NB4 (cell line): ENCODE results near the gene NCAM2.

Experiments used
- CTCF ChIP-seq: IDR thresholded peaks from one replicate; pipeline ENCODE4 v1.5.1; 2012; ENCODE audit warnings: low read depth, low read length
- POLR2A ChIP-seq: IDR thresholded peaks from 2 replicates; pipeline ENCODE4 v1.6.1; 2011; ENCODE audit warnings: mild to moderate bottlenecking; ENCODE audit not compliant: insufficient read length; ENCODE audit errors: extremely low read depth
- TF ChIP-seq, protein P1 (sequence below): IDR thresholded peaks from 2 replicates; pipeline ENCODE4 v1.6.1; 2011; ENCODE audit warnings: low read depth, low read length

- TF ChIP-seq POLR2A (no peak), CTCF (no peak)
- TF ChIP-seq, protein P1, sequence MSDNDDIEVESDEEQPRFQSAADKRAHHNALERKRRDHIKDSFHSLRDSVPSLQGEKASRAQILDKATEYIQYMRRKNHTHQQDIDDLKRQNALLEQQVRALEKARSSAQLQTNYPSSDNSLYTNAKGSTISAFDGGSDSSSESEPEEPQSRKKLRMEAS = no peak
These were observed 441.6 kb downstream of the NCAM2 start for GRCh38 chr21:21439761-21440160.
